CD4-positive, alpha-beta T cell treated with Interleukin-6 for 4 hours (primary cell): Measurements from ENCODE around the gene BMF.

Source experiments
- DNase-seq: peaks from one replicate; pipeline ENCODE4 v3.0.0-alpha.2; 2020; ENCODE audit warnings: mixed read lengths

Gene BMF

GRCh38 chr15:40063563-40064011, 45.1 kb downstream of the BMF start:
- DNase-seq = no peak

DNA sequence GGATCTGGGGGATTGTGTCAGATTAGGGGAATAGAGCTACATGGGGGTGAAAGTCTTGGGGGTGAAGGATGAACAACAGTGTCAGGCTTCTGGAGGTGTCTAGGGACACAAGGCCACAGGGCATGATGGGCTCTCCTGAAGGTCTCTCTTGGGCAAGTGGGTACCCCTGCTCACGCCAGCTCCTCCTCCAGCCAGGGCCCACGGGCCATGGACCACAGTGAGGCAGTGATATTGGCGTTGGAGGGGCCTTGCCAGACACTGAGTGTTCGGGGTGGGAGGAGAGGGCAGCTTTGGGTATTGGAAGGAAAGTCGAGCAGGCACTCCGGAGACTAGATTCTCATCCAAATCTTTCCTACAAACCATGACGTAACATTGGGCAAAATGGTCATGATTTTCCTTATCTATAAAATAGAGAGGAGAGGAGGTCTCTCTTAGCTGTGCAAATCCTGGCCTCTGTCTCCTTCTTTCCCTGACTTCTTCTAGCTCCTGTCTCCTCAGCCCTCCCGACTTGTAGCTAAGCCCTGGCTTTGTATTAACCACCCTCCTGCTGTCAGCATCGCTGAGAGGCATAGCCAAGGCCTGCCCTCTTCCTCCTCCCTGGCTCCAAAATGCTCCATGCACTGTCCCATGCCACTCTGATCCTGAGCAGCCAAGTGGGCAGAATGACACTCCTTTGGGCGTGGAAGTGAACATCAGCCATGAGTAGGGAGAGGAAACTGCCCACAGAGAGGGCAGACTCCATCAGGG, 45.7 kb downstream of the BMF start:
- no peak for DNase-seq

- no peak for DNase-seq
Observed at GRCh38 chr15:40061212-40061901, 47.3 kb downstream of the BMF start.

GRCh38 chr15:40060236-40060961, 48.3 kb downstream of the BMF start:
- DNase-seq = no peak

DNA sequence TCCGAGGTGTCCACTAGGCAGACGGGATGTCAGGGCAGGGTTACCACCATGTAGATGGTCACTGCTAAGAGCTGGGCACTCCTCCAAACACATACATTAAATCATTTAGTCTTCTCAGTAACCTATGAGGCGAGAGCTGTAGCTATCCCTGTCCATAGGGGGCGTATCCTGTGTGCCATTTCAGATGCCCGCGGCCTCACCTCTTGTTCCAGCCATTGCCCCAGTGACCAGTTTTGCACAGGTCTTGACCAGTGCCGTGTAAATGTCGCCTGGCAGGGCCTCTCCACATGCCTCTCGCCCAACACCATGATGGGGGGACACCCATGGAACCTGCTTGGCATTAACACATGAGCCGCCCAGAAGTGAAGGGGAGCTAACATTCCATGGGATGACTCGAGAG, 48.9 kb downstream of the BMF start:
- no peak for DNase-seq

- peak; percentile 27 for DNase-seq
Observed at GRCh38 chr15:40058476-40059140, 50.1 kb downstream of the BMF start.

DNA sequence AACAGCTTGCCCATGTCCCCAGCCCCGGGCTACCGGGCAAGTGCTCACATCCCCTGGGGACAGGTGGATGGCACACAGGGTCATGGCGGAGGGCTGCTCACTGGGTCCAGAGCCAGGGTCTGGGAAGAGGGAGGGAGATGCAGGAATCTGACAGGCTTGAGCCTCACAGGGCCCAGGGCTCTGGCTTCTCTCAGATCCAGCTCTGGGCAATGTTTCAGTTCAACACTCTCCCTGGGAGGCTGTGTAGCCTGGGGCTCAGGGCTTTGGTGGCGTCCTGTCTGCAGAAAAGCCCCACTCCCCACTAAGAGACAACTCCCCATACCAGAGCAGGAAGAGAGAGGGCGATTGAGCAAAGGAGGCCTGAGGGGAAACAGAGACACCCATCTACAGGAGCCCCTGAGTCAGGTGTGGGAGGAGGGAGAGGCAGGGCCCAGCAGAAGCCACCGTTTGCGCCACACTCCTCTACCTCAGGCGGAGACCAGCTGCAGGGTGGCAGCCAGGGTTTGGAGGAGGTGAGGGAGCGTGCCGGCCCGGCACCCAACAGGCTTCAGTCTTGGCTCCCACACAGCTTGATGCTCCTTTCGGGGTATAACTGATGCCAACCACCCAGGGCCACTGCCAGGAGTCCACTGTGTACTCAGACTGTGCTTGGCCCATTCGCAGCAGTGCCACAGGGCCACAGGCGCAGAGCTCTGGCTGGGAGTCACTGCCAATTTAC, 52.9 kb downstream of the BMF start:
- DNase-seq = peak; percentile 44

GRCh38 chr15:40054855-40055575, 53.7 kb downstream of the BMF start:
- DNase-seq = peak; percentile 63

DNA sequence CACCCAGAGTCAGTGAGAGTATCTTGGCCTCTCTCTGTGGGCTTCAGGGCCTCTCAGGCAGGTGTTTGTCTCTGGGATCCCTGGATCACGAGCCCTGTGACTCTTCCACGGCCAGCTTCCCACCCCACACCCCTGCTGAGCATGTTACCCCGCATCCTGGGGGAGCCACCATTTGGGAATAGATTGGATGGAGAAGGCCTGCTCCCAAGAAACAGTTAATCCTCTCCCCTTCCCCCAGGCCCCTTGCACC, 54.1 kb downstream of the BMF start:
- no peak for DNase-seq

- DNase-seq = peak; percentile 37
Observed at GRCh38 chr15:40053831-40054604, 54.7 kb downstream of the BMF start.

GRCh38 chr15:40053079-40053830, 55.4 kb downstream of the BMF start:
- DNase-seq = no peak

DNA sequence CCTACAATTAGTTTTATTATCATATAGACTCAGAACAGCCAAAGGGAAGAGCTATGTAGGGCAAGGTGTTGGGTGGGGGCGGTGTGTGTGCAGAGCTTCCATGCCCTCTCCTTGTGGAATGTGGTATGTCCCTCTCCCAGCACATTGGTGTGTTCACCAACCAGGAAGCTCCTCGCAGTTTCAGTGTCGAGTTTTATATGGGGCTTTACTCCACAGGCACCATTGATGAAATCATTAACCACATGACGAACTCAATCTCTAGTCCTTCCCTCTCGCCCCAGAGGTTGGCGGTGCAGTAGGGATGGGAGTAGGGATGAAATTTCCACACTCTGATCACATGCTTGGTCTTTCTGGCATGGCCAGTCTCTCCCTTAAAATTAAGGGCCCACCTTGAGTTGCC, 56.1 kb downstream of the BMF start:
- no peak for DNase-seq

DNA sequence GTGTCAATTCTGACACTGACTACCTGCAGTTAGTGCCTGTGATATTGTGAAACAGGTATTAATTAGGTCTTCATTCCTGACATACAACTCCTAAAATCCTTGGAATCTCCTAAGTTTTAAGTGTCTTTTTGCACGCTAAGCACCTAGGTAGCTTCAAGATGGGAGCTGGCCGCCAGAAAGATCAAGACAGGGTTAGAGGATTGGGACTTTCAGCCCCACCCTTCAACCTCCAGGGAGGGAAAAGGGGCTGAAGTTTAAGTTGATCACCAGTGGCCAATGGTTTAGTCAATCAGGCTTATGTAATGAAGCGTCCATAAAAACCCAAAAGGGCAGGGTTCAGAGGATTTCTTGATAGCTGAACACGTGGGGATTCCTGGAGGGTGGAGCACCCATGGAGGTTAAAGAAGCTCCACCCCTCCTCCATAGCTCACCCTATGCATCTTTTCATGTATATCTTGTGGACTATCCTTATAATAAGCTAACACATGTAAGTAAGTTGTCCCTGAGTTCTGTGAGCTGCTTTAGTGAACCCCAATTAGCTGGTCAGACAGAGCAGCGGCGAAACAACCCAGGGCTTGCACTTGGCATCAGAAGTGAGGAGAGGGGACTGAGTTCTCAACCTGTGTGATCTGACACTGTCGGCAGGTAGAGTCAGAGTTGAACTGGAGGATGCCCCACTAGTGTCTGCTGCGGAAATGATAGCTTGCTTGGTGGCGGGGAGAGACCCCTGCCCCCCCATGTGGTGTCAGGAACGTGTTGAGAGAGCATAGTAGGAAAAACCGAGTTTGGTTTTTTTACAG, 56.9 kb downstream of the BMF start:
- no peak for DNase-seq

GRCh38 chr15:40050788-40051470, 57.8 kb downstream of the BMF start:
- no peak for DNase-seq

DNA sequence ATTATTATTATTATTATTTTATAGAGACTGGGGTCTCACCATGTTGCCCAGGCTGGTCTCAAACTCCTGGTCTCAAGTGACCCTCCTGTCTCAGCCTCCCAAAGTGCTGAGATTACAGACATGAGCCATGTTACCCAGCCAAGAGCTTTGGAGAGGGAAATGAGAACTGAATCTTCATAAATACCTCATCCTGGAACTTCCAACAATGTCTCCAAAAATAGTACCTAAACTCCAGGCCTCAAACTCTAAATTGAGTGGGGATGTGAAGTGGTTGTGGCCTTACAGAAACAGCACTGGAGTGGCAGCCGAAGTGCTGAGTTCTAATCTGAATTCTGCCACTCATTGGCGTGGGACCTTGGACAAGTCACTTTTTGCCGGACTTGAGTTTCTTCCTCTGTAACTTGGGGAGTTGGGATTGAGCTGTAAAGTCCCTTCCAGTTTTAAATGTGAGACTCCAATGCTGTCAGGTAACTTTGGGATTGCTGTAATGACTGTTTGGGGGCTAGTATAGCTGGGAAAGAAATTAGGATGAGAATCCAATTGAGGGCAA, 59.7 kb downstream of the BMF start:
- no peak for DNase-seq

- peak; percentile 69 for DNase-seq
Observed at GRCh38 chr15:40048211-40048792, 60.4 kb downstream of the BMF start.

DNA sequence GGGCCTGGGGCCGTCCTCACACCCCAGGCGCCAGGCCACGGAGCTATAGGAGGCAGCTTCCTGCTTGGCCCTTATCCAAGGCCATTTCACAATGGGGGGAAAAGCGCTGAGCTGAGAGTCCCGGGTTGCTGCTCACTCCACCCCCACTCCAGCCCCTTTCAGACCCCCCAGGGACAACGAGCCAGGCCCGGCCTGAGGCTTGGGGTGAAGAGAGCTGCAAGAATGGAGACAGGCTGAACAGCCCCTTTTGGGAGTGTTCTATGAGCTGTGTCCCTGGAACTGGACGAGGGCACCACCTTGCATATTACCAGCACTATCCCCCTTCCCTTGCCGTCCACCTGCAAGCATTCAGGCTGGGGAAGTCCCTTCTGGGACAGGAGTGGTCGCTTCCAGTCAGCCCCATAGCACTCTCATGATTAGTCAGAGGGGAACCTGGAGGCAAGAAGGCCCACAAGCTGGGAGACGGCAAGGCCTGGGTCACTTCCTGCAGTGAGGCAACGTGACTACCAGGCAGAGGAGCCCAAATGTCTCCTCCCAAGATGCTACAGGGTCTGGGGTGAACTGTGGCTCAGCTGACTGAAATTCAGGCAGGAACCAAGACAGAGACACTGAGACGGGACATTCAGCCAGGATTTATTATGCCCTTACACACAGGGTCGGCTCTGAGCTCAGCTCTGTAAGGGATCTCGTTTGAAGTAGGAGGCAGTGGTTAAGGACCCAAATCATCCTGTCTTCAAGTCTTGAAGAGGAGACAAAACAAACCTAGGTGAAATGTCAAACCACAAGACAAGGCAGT, 61.1 kb downstream of the BMF start:
- DNase-seq = peak; percentile 75
